ENCODE data around the gene WNT9B.
"Not testable (repeated sequence)": the region's sequence is repeated elsewhere in the genome, so short reads cannot be mapped to it uniquely, and the experiment has no call there.

The WNT9B gene

DNA sequence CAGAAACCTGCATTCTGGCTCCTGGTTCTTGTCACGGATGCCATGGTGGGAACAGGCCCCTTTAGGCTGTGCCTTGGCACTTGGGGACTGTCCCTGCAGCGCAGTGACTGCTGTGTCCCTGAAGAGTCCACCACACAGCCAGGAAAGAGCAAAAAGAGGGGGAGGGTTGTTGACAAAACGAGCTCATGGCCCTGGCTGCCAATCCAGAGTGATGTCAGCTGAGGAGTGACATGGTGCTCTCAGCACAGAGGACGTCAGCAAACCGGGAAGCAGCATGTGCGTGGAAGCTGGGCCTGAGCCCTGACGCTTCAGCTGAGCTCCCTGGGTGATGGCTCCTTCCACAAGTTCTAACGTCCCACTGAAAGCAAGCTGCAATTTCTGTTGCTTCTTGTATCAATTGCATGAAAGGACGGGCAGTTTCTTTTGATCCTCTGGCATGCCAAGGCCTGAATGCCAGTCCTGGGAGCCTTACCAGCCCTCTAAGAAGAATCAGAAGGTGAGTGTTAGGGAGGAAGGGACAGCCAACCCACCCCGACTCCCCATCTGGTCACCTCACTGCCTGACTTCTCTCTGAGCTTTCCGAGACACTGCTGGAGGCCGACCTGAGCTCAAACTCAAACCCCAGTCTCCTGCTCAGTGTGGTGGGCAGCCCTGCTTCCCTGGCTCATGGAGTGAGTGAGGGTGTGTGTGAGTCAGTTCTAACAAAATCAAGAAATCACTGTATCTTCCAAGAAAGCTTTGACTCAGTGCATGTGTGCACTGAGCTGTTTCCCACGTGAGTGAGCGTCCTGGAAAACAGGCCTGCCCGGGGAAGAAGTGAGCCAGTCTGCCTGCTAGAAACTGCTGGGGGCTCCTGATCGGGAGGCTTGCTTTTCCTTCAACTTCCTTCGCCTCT is 18.2 kb upstream of the WNT9B start:
- TF ChIP-seq POLR2A (IDR thresholded peaks at IDR 0.05; ENCODE audit: low read depth, low read length): no peak
- FAIRE-seq: peak; percentile 45
- DNase-seq (ENCODE audit: insufficient read length, low spot score): peak; percentile 78

- TF ChIP-seq POLR2A (IDR thresholded peaks at IDR 0.05; ENCODE audit: low read depth, low read length): no peak
- FAIRE-seq (no peak), DNase-seq (ENCODE audit: insufficient read length, low spot score) (no peak)
These were observed 17.6 kb upstream of the WNT9B start for GRCh38 chr17:46833840-46834208.

DNA sequence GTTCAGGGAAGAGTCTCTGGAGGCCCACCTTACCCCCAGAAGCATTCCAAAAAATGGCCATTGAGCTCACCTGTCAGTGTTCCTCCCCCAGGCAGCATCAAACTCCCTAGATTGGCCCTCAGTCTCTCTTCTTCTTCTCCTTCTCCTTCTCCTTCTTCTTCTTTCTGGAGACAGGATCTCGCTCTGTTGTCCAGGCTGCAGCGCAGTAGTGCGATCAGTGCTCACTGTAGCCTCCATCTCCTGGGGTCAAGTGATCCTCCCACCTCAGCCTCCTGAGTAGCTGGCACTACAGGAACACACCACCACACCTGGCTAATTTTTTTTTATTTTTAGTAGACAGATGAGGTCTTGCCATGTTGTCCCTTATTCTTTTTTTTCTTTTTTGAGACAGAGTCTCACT is 16.5 kb upstream of the WNT9B start:
- no peak for TF ChIP-seq POLR2A (IDR thresholded peaks at IDR 0.05; ENCODE audit: low read depth, low read length)
- FAIRE-seq (no peak), DNase-seq (ENCODE audit: insufficient read length, low spot score) (no peak)

GRCh38 chr17:46836500-46836899 is 14.9 kb upstream of the WNT9B start:
- FAIRE-seq (no peak), DNase-seq (ENCODE audit: insufficient read length, low spot score) (no peak)
- no peak for TF ChIP-seq POLR2A (IDR thresholded peaks at IDR 0.05; ENCODE audit: low read depth, low read length)

DNA sequence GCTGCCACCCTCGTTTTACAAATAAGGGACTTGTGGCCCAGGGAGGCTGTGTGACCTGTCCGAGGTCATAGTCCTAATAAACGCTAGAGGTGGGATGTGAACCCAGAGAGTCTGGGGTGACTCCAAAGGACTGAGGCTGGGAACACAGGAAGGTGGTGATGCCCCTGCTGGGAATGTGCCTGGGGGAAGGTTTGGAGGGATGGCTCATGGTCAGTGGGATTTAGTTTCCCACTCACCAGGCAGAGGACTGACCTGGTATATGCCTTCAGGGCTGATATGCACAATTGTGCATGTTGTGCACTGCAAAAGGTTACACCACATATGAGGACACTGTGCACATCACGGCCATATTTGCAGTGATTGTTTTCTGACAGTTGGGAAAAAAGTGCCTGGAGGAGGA is 13.9 kb upstream of the WNT9B start:
- no peak for TF ChIP-seq POLR2A (IDR thresholded peaks at IDR 0.05; ENCODE audit: low read depth, low read length)
- DNase-seq (ENCODE audit: insufficient read length, low spot score) (no peak), FAIRE-seq (no peak)

DNA sequence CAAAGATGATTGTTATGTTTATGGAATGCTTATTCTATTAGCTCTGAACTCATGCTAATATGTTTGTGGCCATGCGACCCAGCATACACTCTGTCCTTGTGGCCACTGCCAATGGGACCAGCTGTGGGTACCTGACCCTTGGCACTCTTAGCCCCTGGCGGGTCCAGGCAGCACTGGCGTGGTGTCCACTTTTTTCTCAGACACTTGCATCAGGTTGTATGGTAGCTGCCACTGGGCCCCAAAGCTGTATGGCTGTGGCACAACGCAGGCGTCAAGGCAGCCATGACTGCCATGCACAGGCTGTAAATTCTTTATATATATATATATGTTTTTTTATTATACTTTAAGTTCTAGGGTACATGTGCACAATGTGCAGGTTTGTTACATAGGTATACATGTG is 12.2 kb upstream of the WNT9B start:
- DNase-seq (ENCODE audit: insufficient read length, low spot score) (no peak), FAIRE-seq (no peak)
- no peak for TF ChIP-seq POLR2A (IDR thresholded peaks at IDR 0.05; ENCODE audit: low read depth, low read length)

GRCh38 chr17:46840596-46840995 is 10.8 kb upstream of the WNT9B start:
- DNase-seq (ENCODE audit: insufficient read length, low spot score); FAIRE-seq: not testable (repeated sequence)

DNA sequence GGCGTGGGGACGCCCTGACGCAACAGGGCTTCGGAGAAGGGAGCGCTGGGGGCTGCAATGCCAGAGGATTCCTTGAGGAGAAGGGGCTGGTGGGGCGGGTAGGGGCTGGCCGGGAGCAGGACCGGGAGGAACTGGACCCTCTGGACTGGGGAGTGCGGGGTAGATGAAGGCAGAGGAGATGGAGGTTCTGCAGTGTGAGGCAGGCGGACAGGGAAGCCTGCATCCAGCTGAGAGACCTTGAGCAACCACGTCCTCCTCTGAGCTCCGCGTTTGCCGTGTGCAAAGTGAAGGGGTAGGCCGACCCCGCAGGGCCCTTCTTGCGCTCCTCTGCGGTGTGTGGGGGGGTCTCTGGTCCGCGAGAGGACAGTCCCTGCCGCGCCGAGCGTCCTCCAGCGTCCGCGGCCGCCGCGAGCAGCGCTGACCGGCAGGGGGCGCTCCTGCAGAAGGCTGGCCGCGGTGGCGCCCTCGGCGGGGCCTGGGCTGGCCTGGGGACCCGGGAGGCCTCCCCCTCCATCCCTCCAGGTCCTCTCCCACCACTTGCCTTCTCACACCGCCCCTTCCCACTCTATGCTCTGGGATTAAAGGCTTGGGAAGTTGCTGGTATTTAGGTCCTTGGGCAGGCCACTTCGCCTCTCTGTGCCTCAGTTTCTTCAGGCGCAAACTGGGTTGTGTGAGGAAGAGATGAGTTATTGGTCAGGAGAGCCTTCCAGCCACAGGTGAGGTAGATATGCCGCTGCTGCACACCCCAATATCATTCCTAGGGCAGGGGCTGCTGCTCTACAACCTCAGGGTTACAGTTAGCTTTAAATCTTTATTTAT is 9.6 kb upstream of the WNT9B start:
- DNase-seq (ENCODE audit: insufficient read length, low spot score) (no peak), FAIRE-seq (no peak)
- TF ChIP-seq POLR2A (IDR thresholded peaks at IDR 0.05; ENCODE audit: low read depth, low read length): no peak

- FAIRE-seq (no peak), DNase-seq (ENCODE audit: insufficient read length, low spot score) (no peak)
- no peak for TF ChIP-seq POLR2A (IDR thresholded peaks at IDR 0.05; ENCODE audit: low read depth, low read length)
These were observed 8.5 kb upstream of the WNT9B start for GRCh38 chr17:46842835-46843234.

- DNase-seq (ENCODE audit: insufficient read length, low spot score) (no peak), FAIRE-seq (no peak)
- TF ChIP-seq POLR2A (IDR thresholded peaks at IDR 0.05; ENCODE audit: low read depth, low read length): no peak
These were observed 3.9 kb upstream of the WNT9B start for GRCh38 chr17:46847204-46848191.

- FAIRE-seq: no peak
- no peak for TF ChIP-seq POLR2A (IDR thresholded peaks at IDR 0.05; ENCODE audit: low read depth, low read length)
- no peak for DNase-seq (ENCODE audit: insufficient read length, low spot score)
These were observed 2.8 kb upstream of the WNT9B start for GRCh38 chr17:46848534-46848933.

- FAIRE-seq: no peak
These were observed 725 bp upstream of the WNT9B start for GRCh38 chr17:46850688-46851028.

DNA sequence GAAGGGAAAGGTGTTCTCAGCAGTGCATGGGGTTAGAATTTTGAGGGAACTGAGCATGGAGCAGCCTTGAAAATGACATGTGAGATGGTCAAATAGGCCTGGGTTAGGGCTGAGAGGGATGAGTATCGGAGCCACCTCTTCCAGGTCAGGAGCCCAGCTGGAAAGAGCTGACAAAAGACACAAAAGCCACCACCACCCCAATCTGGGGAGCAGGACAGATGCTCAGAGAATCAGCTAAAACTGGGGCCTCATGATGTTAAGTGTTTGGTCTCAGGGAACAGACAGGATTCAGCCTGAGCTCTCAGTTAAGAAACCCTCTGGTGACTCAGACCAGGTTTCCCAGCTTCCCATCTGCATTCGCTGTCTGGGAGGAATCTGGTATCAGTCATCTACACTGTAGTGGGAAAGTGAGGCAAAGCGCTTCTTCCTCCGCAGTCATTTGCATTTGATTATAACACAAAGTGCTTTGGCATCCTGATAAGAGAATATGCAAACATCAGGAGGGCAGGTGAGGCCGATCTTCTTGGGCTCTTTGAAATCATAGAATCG is 2.6 kb downstream of the WNT9B start:
- no peak for TF ChIP-seq POLR2A (IDR thresholded peaks at IDR 0.05; ENCODE audit: low read depth, low read length)
- DNase-seq (ENCODE audit: insufficient read length, low spot score) (peak; percentile 79), FAIRE-seq (no peak)

More at GRCh38 chr17:46850688-46851028, 725 bp upstream of the WNT9B start:
- no peak for DNase-seq (ENCODE audit: insufficient read length, low spot score)
- no peak for TF ChIP-seq POLR2A (IDR thresholded peaks at IDR 0.05; ENCODE audit: low read depth, low read length)
